Measurements from ENCODE around the gene ZMYM2. TPM values are rescaled to one million over a fixed set of nuclear protein-coding genes. Genes with fewer than 3 reads are reported as not detected.

Gene ZMYM2
- total RNA-seq, 1 donor = 37.2 TPM

- DNase-seq (ENCODE audit: low read depth in 2 of 3, low spot score in 2 of 3) = no peak
These were observed 23.2 kb downstream of the ZMYM2 start for GRCh38 chr13:19981685-19982238.

GRCh38 chr13:19982447-19983043 lies 24.0 kb downstream of the ZMYM2 start:
- no peak for DNase-seq (ENCODE audit: low read depth in 2 of 3, low spot score in 2 of 3)

GRCh38 chr13:19984430-19985218 lies 26.1 kb downstream of the ZMYM2 start:
- peak; percentile 3 to 53 (median 25) for DNase-seq (ENCODE audit: low read depth in 2 of 3, low spot score in 2 of 3)

- no peak for DNase-seq (ENCODE audit: low read depth in 2 of 3, low spot score in 2 of 3)
These were observed 26.7 kb downstream of the ZMYM2 start for GRCh38 chr13:19985219-19985556.

- DNase-seq (ENCODE audit: low read depth in 2 of 3, low spot score in 2 of 3) = no peak
These were observed 33.0 kb downstream of the ZMYM2 start for GRCh38 chr13:19991531-19991930.

GRCh38 chr13:19993024-19993423 lies 34.5 kb downstream of the ZMYM2 start:
- DNase-seq (ENCODE audit: low read depth in 2 of 3, low spot score in 2 of 3) = no peak

GRCh38 chr13:19998960-19999359 lies 40.4 kb downstream of the ZMYM2 start:
- DNase-seq (ENCODE audit: low read depth in 2 of 3, low spot score in 2 of 3) = no peak

GRCh38 chr13:20000062-20000552 lies 41.6 kb downstream of the ZMYM2 start:
- DNase-seq (ENCODE audit: low read depth in 2 of 3, low spot score in 2 of 3) = no peak

- no peak for DNase-seq (ENCODE audit: low read depth in 2 of 3, low spot score in 2 of 3)
These were observed 43.1 kb downstream of the ZMYM2 start for GRCh38 chr13:20001366-20002190.

GRCh38 chr13:20002787-20003186 lies 44.3 kb downstream of the ZMYM2 start:
- peak in 2 of 3 donors; percentile 22 to 37 for DNase-seq (ENCODE audit: low read depth in 2 of 3, low spot score in 2 of 3)

- DNase-seq (ENCODE audit: low read depth in 2 of 3, low spot score in 2 of 3) = no peak
These were observed 47.7 kb downstream of the ZMYM2 start for GRCh38 chr13:20006206-20006605.

- peak in 1 of 3 donors; percentile 28 for DNase-seq (ENCODE audit: low read depth in 2 of 3, low spot score in 2 of 3)
These were observed 57.2 kb downstream of the ZMYM2 start for GRCh38 chr13:20015763-20016162.

GRCh38 chr13:20016649-20017364 lies 58.3 kb downstream of the ZMYM2 start:
- DNase-seq (ENCODE audit: low read depth in 2 of 3, low spot score in 2 of 3) = no peak

GRCh38 chr13:20017365-20017711 lies 58.8 kb downstream of the ZMYM2 start:
- no peak for DNase-seq (ENCODE audit: low read depth in 2 of 3, low spot score in 2 of 3)

- no peak for DNase-seq (ENCODE audit: low read depth in 2 of 3, low spot score in 2 of 3)
These were observed 60.5 kb downstream of the ZMYM2 start for GRCh38 chr13:20019043-20019442.

GRCh38 chr13:20024702-20025101 lies 66.2 kb downstream of the ZMYM2 start:
- DNase-seq (ENCODE audit: low read depth in 2 of 3, low spot score in 2 of 3) = peak in 2 of 3 donors; percentile 20 to 65

- no peak for DNase-seq (ENCODE audit: low read depth in 2 of 3, low spot score in 2 of 3)
These were observed 70.4 kb downstream of the ZMYM2 start for GRCh38 chr13:20028953-20029352.

- no peak for DNase-seq (ENCODE audit: low read depth in 2 of 3, low spot score in 2 of 3)
These were observed 75.0 kb downstream of the ZMYM2 start for GRCh38 chr13:20033486-20033885.

GRCh38 chr13:20035130-20035529 lies 76.6 kb downstream of the ZMYM2 start:
- DNase-seq (ENCODE audit: low read depth in 2 of 3, low spot score in 2 of 3) = no peak

- DNase-seq (ENCODE audit: low read depth in 2 of 3, low spot score in 2 of 3) = no peak
These were observed 79.4 kb downstream of the ZMYM2 start for GRCh38 chr13:20037908-20038307.
